Forelimb muscle (tissue), 1 donor: ENCODE measurements around the gene PLCZ1. TPM values are rescaled to one million over a fixed set of nuclear protein-coding genes. Genes with fewer than 3 reads are reported as not detected.
"Not testable (repeated sequence)": the region's sequence is repeated elsewhere in the genome, so short reads cannot be mapped to it uniquely, and the experiment has no call there.

Experiments used
- DNase-seq: peaks from one replicate; pipeline ENCODE4 v3.0.0-alpha.2; 2013; ENCODE audit warnings: low read depth
- polyA plus RNA-seq: library from polyadenylated mRNA; unstranded; fragments of 120-200 nt; gene quantifications from one replicate; pipeline ENCODE4 v1.2.1, GENCODE V29; 2013; ENCODE audit not compliant: insufficient read length

The PLCZ1 gene, protein sequence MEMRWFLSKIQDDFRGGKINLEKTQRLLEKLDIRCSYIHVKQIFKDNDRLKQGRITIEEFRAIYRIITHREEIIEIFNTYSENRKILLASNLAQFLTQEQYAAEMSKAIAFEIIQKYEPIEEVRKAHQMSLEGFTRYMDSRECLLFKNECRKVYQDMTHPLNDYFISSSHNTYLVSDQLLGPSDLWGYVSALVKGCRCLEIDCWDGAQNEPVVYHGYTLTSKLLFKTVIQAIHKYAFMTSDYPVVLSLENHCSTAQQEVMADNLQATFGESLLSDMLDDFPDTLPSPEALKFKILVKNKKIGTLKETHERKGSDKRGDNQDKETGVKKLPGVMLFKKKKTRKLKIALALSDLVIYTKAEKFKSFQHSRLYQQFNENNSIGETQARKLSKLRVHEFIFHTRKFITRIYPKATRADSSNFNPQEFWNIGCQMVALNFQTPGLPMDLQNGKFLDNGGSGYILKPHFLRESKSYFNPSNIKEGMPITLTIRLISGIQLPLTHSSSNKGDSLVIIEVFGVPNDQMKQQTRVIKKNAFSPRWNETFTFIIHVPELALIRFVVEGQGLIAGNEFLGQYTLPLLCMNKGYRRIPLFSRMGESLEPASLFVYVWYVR
- polyA plus RNA-seq, result 0.16 TPM

DNA sequence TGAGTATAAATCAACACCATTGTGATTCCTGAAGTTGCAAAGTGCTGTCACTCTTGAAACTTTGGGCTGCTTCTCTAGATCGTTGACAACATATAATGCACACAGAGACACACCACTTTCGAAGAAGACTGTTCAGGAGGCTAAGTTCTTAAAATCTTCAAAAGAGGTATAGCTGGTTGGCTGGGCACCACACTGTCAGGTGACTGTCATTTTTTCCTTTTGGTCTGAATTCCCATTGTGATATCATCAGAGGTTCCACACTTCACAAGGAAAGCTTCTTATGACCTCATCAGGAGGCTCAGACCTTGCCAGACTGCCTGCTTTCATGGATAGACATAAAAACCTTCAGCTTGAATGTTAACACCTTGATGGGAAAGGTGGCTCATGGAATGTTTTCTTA lies at the start of gene PLCZ1, which contains the start of gene CAPZA3:
Gene PLCZ1, minus strand, starts transcription at position 194 of the 400 bp plus-strand sequence. CDS start 641 bp downstream, outside the sequence.
Gene CAPZA3, plus strand, starts transcription at position 301 of the 400 bp plus-strand sequence. CDS start 150 bp downstream, outside the sequence.
- DNase-seq, result no peak

DNA sequence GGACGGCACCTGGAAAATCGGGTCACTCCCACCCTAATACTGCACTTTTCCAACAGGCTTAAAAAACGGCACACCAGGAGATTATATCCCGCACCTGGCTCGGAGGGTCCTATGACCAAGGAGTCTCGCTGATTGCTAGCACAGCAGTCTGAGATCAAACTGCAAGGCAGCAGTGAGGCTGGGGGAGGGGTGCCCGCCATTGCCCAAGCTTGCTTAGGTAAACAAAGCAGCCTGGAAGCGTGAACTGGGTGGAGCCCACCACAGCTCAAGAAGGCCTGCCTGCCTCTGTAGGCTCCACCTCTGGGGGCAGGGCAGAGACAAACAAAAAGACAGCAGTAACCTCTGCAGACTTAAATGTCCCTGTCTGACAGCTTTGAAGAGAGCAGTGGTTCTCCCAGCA lies 47.7 kb upstream of the PLCZ1 start:
- not testable (repeated sequence) for DNase-seq

DNA sequence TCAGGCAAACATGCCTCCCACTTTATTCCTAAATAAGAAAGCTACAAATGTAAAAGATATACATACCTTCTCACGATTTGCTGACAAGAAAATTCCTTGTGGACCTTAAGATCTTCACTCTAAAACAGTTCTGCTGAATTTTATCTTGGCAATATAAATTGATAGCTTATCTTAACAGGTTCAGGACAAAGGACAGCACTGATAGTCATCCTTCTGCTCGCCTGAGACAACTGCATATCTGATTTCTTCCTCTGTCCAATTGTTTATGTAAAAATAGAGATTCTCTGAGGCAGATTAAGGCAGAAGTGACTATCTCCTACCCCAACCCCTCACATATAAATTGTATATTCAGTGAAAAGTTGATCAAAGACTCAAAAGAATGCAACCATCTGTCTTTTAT lies 45.0 kb upstream of the PLCZ1 start:
- DNase-seq, result no peak

DNA sequence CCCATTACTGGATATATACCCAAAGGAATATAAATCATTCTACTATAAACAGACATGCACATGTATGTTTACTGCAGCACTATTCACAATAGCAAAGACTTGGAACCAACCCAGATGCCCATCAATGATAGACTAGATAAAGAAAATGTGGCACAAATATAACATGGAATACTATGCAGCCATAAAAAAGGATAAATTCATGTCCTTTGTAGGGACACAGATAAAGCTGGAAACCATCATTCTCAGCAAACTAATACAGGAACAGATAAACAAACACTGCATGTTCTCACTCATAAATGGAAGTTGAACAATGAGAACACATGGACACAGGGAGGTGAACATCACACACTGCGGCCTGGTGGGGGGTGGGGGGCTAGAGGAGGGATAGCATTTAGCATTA lies 28.7 kb upstream of the PLCZ1 start:
- not testable (repeated sequence) for DNase-seq

DNA sequence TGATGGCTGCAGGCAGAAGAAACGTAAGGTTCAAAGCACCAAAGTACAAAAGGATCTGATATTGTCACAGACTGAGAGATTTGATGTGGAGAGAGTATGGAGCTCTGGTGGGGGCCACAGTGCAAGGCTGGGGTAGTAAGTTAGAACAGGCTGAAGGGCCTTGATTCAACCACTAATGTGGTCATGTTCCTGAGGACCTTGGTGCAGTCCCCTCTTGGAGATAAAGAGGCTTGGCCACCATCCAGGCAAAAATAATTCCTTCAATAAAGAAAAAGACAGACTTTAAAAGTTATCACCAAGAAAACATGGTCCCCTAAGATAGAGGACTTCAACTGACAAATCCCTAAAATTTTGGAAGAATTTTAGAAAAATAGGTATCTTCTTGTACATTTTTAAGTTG lies 17.5 kb upstream of the PLCZ1 start:
- DNase-seq, result no peak

DNA sequence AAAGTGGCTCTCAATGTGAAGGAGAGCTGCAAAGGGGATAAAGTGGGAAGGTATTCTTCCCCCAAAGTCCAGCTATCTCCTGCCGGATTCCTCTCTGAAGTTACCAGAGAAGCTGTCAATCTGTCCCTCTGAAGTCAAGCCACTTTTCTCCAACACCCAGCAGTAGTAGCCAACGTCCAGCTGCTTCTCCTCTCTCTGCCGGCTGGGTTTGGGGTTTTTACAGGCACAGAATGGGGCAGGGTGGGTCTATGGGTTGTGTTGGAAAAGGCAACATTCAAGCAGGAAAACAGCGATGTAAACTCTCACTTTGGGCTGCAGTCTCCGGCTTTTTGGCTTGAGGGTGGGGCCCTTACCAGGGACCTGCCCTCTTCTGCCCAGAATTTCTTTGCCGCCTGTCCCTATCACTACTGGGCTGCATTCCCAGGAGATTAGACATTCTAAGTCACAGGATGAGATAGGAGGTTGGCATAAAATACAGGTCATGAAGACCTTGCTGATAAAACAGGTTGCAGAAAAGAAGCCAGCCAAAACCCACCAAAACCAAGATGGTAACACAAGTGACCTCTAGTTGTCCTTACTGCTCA lies 16.4 kb upstream of the PLCZ1 start:
- DNase-seq, result no peak

DNA sequence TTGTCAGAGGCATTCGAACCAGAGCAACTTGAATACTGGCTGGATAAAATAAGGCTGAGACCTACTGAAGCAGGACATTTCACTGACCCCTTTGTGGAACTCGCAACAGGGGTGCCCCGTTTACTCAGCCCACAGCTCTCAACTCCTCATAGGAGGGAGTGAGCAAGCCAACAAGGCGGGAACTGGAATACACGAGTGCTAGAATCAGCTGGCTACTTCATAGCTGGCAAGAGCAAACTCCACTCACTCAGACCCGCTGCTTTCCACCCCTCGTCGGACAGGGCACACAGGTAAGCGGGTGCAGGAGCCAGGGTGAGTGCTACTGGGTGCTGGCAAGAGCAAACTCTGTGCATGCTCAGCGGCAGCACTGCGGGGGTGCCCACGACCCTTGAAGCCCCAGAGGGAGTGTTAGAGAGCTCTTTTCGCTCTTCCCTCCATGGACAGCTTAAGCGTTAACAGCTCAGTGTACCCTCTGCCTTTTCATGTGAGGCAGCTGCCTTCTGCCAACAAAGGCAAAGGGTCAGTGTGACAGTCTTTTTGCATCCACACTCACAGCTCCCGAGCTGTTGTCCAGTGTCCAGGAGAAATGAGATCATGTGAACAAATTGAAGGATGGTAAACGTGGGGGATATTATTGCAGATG lies 15.8 kb upstream of the PLCZ1 start:
- no peak for DNase-seq

DNA sequence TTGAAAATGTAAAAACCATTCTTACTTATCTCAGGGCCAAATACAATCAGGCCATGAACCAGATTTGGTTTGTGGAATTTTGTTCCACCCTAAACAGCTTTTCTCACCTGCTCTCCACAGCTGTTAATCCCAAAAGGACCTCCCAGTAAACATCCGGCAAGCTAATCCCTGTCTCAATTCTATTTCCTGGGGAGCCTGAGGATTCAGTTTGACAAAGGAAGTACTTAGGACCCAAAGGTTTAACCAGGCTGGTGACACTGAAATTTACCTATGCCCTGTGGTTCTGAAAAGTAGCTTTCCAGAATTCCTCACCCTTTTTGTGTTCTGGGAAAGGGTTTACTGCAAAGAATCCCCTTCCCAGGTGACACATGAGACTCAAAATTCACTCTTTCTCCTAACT lies 15.1 kb upstream of the PLCZ1 start:
- no peak for DNase-seq

DNA sequence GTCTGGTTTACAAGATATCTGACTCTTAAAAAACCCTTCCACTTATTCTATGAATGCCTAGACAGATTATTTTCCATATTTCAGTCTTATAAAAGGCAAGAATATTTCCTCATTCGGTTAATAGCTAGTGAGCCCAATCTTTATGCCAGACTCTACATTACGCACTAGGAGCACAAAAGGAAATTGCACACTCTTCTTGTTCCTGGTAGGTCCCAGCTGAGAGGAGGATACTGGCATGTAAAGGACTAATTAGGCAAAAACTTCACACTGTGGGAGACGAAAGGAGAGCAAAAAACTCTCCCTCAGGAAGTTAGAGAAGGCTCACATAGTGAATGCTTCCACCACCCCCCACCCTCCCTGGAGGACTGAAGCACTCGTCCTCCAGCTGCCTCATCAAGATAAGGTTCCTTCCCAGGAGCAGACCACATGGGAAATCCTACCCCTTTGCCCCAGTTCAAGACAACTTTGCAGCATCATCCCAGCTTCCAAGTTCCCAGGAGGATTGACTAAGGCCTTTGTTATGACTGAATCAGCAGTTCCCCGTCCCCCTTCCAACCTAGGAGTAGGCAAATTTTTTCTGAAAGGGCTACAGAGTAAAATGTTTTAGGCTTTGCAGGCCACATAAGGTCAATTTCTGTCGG lies 14.6 kb upstream of the PLCZ1 start:
- DNase-seq, result no peak

DNA sequence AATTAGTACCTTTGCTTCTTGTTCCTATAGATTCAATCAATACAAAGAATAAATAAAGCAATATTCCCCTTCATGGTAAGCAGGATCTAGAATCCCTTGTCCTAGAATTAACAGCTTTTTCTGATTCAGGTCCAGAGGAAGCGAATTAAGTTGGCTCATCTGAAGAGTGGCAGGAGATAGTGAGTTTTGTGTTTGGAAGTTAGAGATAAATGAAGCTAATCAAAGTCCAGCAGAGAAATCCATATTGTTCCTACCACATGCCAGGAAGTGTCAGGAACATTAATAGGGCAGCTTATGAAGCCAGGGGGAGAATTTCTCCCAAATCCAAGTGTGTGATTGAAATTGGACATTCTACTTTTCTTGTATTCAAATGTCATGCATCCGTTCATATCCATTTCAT lies 14.1 kb upstream of the PLCZ1 start:
- DNase-seq, result no peak

DNA sequence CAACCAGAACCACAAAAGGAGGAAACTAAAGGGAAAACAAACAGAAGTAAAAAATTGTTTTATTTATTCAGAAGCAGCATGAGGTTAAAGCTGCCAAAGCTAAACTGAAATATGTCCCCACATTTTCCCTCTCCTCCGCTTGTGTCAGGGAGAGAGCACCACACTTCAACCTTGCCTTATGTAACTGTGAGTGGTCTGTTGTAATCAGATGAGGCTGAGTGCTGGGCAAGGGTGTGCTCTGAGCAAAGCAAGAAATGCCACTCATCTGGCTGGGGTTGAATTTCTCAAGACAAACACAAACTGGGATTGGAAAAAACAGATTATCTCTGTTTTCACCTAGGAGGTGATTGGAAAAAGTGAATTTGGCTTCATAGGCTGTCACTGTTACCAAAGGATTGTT lies 12.3 kb upstream of the PLCZ1 start:
- no peak for DNase-seq

DNA sequence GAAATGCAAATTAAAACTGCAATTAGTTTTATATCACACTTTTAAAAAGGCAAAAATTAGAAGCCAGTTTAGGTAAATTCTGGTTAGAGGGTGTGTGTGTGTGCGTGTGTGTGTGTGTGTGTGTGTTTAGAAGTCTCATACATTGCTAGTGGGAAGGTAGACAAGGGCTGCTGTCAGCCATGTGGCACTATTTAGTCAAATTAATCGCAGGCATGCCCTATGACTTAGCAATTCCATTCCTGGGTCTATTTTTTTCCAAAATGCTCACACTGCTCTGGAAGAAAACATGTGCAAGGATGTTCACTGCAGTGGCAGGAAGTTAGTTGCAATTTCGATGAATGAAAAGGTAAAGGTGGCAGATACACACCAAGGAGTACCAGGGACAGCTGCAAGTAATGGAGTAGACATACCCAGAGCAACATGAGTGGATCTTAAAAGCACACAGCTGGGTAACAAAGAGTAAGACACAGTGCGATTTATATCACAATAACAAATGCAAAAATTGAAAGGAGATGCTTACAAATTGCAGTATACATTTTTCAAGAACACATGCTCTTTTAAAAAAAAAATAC lies 11.7 kb upstream of the PLCZ1 start:
- no peak for DNase-seq

DNA sequence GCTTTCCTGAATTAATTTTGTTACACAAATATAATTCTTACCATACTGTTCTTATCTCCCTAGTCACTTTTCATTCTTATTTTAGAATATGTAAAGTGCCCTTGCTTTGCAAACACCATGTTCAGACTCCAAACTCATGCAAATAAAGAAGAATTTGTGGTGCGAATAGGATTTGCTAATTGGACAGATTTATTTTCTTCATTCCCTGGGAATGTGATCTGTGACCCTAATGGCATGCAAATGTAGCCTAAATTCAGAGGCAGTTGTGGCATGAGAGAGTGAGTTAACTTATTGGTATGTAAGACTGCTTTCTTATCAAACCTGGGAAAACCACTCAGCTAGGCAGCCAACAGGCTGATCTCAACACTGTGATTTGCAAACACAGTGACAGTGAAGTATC lies 10.1 kb upstream of the PLCZ1 start:
- DNase-seq, result no peak

DNA sequence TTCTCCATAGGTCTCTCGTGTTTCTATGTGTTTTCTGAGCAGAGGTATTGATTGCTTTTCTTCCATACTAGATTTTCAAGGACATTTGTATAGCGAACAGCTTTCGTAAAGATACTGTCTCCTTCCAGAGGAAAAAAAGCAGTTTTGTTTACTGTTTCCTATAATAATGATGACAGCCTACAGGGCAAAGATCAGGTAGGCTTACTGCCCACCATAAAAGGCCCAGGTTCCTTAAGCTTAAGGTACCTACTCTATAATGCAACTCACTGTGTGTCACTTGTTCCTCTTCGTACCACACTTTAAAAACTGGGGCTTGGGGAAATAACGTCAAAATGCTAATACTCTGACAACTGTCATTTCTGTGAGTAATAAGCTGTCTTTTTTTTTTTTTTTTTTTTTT lies 6.7 kb downstream of the PLCZ1 start:
- no peak for DNase-seq

DNA sequence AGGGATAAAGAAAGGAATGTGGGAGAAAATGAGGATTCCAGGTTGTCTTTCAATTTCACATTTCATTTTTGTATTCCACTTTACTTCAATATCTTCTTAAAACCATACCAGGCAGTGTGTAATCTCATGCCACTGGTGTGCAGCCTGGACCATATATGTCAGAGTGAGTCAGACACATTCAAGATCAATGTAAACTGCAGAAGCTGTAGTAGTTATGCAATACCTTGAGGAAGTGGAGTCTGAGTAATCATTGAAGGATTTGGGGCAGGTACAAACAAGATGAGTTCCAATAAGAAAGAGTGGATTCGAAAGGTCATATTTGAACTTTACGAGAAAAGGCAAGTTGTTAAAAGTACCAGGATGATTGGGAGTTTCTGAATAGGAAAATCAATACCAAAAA lies 14.1 kb downstream of the PLCZ1 start:
- no peak for DNase-seq

DNA sequence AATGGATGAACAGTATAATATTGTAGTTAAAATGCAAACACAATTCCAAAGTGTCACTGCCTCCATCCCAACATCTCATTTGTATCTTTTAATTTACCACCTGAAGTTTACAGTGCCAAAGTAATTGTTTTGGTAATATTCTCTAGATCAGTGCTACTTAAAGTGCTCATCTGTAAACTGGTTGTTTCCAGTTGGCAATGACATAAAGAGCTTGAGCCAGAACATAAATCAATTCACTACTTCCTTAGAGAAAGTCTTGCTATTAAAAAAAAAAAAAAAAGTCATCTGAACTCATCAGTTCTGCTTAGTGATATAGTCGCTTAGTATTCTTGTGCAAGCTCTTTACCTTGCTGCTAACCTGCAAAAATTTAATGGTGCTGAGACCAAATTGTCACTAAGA lies 16.4 kb downstream of the PLCZ1 start:
- no peak for DNase-seq

DNA sequence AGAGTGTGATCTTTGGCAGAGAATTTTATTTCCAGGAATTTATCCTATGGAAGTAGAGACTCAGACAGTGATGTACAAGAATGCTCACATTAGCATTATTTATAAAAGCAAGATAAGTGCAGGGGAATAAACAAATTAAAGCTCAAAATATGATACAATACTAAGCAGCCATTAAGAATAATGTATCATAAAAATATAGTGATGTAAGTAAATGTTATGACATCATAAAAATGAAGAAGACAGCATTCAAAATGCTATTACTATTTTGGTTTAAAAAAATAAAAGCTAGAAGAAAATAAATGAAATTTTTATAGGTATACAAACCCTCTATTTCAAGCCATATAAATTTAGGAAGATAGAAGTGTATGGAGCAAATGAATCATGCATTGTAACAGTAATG lies 17.1 kb downstream of the PLCZ1 start:
- DNase-seq, result no peak

DNA sequence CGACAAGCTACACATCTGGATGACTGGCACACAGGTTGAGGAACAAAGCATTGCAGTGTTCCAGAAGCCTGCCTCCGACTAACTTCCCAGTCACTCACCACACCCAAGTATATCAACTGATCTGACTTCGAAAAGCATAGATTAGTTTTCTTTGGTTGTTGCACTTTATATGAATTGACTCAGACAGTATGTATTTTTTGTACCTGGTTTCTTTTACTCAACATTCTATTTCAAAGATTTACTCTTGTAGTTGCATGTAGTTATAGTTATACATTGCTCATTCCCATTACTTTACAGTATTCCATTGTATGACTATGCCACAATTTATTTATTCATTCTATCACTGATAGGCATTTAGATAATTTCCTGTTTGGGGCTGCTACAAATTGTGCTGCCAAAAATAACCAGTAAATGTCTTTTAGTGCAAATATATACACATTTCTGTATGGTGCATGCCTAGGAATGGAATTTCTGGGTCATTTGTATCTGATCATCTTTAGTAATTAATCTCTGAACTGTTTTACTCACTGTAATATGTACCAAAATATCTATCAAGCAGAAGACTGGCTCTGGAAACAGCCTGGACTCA lies 17.8 kb downstream of the PLCZ1 start:
- DNase-seq, result no peak

DNA sequence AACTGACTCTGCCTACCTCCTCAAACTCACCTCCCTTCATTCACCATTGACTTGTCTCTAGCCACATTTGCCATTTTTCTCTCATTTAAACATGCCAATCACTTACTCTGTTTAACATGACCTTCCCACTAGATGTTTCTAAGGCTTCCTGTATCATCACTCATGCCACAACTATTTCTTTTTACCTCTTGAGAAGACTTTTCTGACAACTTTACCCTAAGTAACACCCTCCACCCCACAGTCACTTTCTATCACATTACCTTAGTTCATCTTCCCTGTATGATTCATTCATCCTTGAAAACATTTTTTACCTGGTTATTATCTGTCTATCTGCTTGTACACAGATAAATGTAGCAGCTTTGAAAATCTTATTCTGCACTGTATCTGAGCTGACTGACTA lies 19.4 kb downstream of the PLCZ1 start:
- no peak for DNase-seq

DNA sequence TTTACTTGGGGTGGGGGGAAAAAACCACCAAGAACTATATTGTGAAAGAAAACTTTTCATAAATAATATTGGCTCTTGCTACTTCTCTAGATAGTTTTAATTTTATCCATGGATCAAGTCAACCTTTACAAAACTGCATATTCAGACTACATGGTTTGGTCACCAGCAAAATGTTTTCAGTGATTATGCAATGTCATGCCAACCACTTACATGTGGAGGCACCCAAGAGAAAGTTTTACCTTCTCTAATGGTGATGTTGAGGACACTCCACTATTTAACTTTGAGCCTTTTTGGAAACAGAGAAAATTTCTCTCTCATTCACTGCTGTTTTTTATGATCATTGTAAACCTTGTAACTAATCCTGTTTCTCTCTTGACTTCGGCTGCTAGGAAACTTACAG lies 21.6 kb downstream of the PLCZ1 start:
- DNase-seq, result no peak

DNA sequence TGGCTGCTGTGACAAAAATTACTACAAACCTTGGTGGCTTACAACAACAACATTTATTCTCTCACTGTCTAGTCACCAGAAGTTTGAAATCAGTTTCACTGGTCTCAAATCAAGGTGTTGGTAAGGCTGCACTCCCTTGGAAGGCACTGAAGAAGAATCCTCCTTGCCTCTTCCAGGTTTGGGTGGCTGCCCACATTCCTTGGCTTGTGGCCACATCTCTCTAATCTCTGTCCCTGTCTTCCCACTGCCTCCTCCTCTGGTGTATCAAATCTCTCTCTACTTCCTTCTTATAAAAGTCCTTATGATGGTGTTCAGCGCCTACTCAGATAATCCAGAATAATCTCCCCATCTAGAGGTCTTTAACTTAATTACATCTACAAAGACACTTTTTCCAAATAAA lies 31.0 kb downstream of the PLCZ1 start:
- no peak for DNase-seq
